HG03521 (cell line): ENCODE results near the gene CEP192.
"Not testable (repeated sequence)": the region's sequence is repeated elsewhere in the genome, so short reads cannot be mapped to it uniquely, and the experiment has no call there.

Source experiments
- ATAC-seq: cut with Tn5 transposase; IDR thresholded peaks from one replicate; pipeline ENCODE4 v1.9.1; 2021; ENCODE audit warnings: mild to moderate bottlenecking, moderate library complexity; ENCODE audit not compliant: unreplicated experiment

Gene CEP192

GRCh38 chr18:13095466-13095865 lies 104.3 kb downstream of the CEP192 start:
- ATAC-seq, result no peak

- ATAC-seq, result no peak
Measured at GRCh38 chr18:13096232-13096631, 105.1 kb downstream of the CEP192 start.

- no peak for ATAC-seq
Measured at GRCh38 chr18:13096719-13097118, 105.6 kb downstream of the CEP192 start.

- not testable (repeated sequence) for ATAC-seq
Measured at GRCh38 chr18:13098104-13098503, 106.9 kb downstream of the CEP192 start.

- ATAC-seq, result no peak
Measured at GRCh38 chr18:13099113-13099512, 108.0 kb downstream of the CEP192 start.

- no peak for ATAC-seq
Measured at GRCh38 chr18:13100942-13101658, 109.9 kb downstream of the CEP192 start.

- no peak for ATAC-seq
Measured at GRCh38 chr18:13101659-13102197, 110.6 kb downstream of the CEP192 start.

- ATAC-seq, result no peak
Measured at GRCh38 chr18:13103366-13103765, 112.2 kb downstream of the CEP192 start.

GRCh38 chr18:13105059-13105458 lies 113.9 kb downstream of the CEP192 start:
- no peak for ATAC-seq

GRCh38 chr18:13107074-13107473 lies 115.9 kb downstream of the CEP192 start:
- no peak for ATAC-seq

GRCh38 chr18:13108330-13108729 lies 117.2 kb downstream of the CEP192 start:
- no peak for ATAC-seq

- no peak for ATAC-seq
Measured at GRCh38 chr18:13110559-13110958, 119.4 kb downstream of the CEP192 start.

- ATAC-seq, result no peak
Measured at GRCh38 chr18:13112982-13113381, 121.8 kb downstream of the CEP192 start.

GRCh38 chr18:13120255-13120654 lies 129.1 kb downstream of the CEP192 start:
- ATAC-seq, result no peak

- ATAC-seq, result no peak
Measured at GRCh38 chr18:13120983-13121441, 129.8 kb downstream of the CEP192 start.

- no peak for ATAC-seq
Measured at GRCh38 chr18:13124411-13124810, 133.2 kb downstream of the CEP192 start.

- ATAC-seq, result no peak
Measured at GRCh38 chr18:13125191-13125590, 134.0 kb downstream of the CEP192 start.

GRCh38 chr18:13126966-13127598 lies 135.9 kb downstream of the CEP192 start:
- no peak for ATAC-seq

GRCh38 chr18:13131283-13131682 lies 140.1 kb downstream of the CEP192 start:
- ATAC-seq, result no peak

GRCh38 chr18:13134551-13135401 lies 143.6 kb downstream of the CEP192 start:
- ATAC-seq, result no peak
